Prostate gland (tissue), 2 donors: ENCODE measurements around the gene LDB2.

Source experiments
- CTCF ChIP-seq, 4 experiments: fragments of 200-600 bp in 2 of 4; fragments of 450-650 bp in 2 of 4; sonication (generic) in 2 of 4; IDR thresholded peaks; 1 replicate in 3 of 4; 2 replicates in 1 of 4; pipeline ENCODE4 v1.5.1; 2016 to 2019; ENCODE audit warnings: antibody characterized with exemption in 4 of 4, mild to moderate bottlenecking in 2 of 4, moderate library complexity in 2 of 4
- POLR2A ChIP-seq: fragments of 450-650 bp; IDR thresholded peaks from one replicate; pipeline ENCODE4 v1.6.1; 2016; ENCODE audit warnings: antibody characterized with exemption, mild to moderate bottlenecking

- no peak for TF ChIP-seq CTCF (IDR thresholded peaks at IDR 0.05)
- TF ChIP-seq POLR2A: no peak
Measured at GRCh38 chr4:16908377-16909021, 10.1 kb upstream of the LDB2 start.
